Stimulated activated CD4-positive, alpha-beta T cell treated with anti-CD3 and anti-CD28 coated beads, Interleukin-2, amount 100 ng/mL, for 4 hours (primary cell): ENCODE results near the gene VPS26C.
A peak's percentile ranks its signal among the peaks of the same experiment; 100 is the strongest.
"Not testable (repeated sequence)": the region's sequence is repeated elsewhere in the genome, so short reads cannot be mapped to it uniquely, and the experiment has no call there.

Experiments
- DNase-seq: peaks from one replicate; pipeline ENCODE4 v3.0.0-alpha.2; 2020; ENCODE audit warnings: low read depth

The VPS26C gene

DNA sequence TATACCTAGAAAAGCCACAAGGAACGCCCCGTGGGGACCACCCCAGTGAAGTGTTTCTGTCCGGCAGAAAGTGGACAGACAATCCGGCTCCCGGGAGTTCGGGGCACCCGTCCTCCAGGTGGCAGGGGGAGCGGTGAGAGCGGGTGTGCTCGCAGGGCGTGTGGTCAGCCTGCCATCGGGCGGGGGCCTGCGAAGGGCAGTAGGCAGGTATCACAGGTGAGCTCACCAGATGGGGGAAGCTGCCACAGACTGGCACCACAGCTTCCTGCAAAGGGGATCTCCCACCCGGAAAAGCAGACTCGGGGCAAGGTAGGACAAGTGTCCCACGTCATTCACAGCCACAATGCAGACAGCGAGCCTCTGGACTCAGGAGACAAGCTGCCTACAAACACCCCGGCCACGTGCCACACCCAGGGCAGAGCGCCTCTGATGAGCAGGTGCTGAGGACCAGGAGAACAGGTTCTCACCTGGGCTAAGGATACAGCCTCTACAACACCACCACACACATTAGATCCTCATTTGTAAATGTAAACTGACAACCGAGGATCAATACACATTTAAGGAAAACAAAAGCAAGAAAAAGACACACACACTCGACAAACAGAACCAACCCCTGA is 36.4 kb downstream of the VPS26C start:
- DNase-seq, result no peak

- DNase-seq, result no peak
These were observed 39.1 kb downstream of the VPS26C start for GRCh38 chr21:37228003-37228400.

DNA sequence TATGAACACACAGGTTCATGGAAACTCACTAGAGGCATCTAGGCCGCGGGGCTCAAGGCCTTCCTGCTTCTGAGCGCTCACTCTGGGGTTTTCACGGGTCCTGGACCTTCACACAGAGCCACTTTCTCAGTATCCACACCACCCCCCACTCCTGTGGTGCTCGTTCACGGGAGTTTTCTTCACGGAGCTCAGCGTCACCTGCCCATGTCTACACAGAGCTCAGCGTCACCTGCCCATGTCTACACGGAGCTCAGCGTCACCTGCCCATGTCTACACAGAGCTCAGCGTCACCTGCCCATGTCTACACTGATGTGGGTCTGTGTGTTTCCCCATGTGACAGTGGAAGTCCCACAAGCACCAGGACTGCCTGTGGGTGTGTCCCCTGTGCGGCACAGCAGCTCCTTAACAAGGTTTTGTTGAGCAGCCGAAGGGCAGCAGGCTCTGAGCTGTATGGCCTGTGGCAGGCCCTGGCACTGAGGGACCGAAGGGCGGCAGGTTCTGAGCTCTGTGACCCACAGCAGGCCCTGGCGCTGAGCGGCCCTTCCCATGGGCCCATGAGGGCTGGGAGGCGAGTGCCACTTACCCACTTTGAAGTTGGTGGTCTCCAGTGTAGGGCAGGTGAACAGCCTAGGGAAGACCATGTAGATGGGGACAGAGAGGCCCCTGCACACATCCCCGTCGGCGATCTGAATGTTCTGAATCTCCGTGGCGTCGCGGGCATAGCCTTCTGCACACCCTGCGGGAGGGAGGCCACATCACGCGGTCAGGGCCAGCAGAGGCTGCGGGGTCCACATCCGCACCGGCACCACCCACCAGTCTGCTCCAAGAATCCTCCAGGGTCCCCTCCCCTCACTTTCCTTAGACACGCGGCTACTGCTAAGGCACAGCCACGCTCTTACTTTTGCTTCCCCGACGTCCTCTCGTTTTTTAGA is 39.8 kb downstream of the VPS26C start:
- no peak for DNase-seq

- DNase-seq, result no peak
These were observed 40.9 kb downstream of the VPS26C start for GRCh38 chr21:37226041-37226920.

DNA sequence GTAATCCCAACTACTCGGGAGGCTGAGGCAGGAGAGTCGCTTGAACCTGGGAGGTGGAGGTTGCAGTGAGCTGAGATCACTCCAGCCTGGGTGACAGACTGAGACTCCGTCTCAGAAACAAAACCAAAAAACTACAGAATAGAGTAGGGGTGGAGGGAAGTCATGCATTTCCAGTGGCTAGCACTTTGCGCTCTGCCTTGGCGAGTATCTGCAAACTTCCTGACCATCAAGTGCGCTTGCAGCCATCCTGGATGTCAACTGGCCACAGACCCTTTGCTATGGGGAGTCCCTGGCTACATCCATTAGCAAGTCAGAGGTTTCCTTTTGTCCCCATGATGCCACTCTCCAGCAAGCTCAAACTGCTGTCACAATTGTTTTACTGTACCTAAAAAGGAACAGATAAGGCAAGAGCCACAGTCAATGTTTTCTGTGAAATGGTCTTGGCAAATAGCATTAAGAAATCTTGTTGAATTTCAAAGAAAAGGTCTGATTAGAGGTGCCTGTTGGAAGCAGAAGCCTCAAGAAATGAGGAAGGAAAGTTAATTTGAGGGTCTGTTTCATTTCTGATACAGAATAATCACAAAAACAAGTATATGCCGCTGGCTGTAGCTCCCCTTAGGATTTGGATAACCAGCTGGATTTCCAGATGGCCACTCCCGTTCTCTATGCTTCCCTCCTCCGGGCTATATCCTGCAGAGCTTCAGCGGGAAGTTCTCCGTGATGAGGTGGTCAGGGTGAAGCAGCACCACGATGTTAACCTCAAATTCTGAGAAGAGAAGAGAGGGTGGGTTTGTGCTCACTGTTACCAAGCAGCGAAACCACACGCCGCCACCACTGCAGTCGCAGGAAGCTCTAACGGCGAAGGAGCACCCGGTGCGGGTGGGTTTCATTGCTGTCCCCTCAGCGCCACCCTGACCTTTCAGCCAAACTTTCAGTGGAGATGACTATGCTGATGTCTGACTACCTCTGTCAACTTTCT is 42.0 kb downstream of the VPS26C start:
- no peak for DNase-seq

DNA sequence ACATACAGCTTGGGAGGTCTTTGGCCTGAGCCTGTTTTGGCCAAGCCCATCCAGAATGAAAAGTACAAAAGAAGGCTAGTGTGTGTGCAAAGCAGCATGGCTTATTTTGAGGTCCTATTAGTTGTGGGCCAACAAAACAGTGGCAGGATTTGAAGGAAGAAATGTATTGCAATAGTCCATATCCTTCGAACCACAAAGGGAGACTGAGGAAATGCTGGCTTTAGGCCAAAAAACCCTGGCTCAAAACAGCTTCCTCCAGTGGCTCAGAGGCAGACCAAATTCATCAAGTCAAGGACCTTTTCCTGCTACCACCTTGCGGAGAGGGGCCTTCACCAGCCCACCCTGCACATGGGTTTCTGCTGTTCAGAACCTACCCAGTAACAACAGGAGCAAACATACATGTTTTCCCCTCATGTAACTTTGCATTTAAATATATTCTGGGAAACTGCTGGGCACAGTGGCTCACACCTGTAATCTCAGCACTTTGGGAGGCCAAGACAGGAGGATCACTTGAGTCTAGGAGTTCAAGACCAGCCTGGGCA is 43.3 kb downstream of the VPS26C start:
- no peak for DNase-seq

DNA sequence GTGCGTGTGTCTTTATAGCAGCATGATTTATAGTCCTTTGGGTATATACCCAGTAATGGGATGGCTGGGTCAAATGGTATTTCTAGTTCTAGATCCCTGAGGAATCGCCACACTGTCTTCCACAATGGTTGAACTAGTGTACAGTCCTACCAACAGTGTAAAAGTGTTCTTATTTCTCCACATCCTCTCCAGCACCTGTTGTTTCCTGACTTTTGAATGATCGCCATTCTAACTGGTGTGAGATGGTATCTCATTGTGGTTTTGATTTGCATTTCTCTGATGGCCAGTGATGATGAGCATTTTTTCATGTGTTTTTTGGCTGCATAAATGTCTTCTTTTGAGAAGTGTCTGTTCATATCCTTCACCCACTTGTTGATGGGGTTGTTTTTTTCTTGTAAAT is 44.9 kb downstream of the VPS26C start:
- DNase-seq, result not testable (repeated sequence)

- DNase-seq, result peak; percentile 95
These were observed 46.0 kb downstream of the VPS26C start for GRCh38 chr21:37220981-37221664.

DNA sequence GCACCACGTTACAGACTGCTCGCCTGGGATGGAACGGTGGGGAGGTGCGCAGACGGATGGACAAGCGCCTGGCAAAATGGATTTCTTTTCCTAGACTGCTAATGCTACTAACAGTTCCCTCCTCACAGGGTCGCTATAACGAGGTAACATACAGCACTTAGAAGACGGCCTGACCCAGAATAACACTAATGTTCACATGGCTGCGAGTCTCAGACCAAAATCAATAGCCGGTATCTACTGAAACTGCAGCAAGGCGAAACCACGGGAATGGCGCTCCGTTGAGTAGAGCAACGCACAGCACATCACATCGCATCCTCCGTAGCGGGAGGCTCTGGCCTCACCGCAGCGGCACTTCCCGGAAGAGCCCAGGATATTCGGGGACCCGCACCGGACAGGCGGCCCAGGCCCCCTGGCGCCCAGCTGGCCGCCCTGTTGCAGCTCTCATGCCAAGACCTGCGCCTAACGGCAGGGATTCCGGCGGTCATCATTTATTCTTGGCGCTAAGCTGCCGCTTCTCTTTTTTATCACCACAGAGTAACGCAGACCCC is 46.6 kb downstream of the VPS26C start:
- no peak for DNase-seq

GRCh38 chr21:37219761-37220432 is 47.2 kb downstream of the VPS26C start:
- no peak for DNase-seq

GRCh38 chr21:37214952-37215351 is 52.2 kb downstream of the VPS26C start:
- no peak for DNase-seq

GRCh38 chr21:37210799-37211198 is 56.3 kb downstream of the VPS26C start:
- no peak for DNase-seq

DNA sequence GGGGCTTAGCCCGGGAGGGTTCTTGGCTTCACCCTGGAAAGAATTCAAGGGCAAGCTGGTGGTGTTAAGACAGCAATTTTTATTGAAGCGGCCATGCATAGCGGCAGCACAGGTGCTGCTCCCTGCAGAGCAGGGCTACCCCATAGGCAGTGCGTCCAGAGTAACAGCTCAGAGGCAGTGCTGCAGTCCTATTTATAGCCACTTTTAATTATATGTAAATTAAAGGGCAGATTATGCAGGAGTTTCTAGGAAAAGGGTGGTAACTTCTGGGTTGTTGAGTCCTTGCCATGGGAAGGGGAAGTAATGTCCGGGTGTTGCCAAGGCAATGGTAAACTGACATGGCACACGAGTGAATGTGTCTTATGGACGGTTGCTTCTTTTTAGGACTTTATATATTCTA is 57.0 kb downstream of the VPS26C start:
- no peak for DNase-seq

GRCh38 chr21:37208741-37209225 is 58.4 kb downstream of the VPS26C start:
- no peak for DNase-seq

- DNase-seq, result no peak
These were observed 58.9 kb downstream of the VPS26C start for GRCh38 chr21:37208056-37208721.

DNA sequence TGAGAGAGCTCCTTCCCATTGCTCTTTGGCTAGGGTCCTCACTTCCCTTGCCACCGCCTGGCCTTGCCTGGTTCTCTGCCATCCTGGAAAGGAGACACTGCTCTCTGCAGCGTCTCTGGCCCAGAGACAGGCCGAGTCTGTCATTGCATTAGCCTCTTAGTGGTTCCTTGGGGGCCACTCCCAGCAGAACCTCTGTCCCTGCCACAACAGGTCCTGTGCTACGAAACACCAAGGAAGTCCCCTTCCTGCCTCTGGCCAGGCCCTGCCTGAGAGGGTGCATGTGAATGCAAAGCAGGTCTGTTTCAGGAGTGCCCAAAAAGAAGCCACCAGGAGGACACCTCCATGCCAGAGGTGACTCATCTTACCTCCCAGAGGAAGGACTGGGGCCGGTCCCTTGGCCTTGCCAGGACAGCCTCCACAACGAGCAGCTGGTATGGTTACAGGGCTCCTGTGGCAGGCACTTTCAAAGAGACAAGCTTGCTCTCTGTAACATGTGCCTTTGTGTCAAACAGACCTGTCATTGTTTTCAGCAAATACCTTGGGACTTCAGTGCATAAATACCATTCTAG is 59.6 kb downstream of the VPS26C start:
- no peak for DNase-seq

DNA sequence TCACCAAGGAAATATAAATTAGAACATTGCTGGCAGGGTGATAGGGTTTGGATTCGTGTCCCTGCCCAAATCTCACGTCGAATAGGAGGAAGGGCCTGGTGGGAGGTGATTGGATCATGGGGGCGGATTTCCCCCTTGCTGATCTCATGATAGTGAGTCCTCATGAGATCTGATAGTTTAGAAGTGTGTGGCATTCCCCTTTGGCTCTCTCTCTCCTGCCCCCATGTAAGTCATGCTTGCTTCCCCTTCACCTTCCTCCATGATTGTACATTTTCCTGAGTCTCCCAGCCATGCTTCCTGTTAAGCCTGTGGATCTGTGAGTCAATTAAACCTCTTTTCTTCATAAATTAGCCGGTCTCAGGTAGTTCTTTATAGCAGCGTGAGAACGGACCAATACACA is 60.6 kb downstream of the VPS26C start:
- no peak for DNase-seq

GRCh38 chr21:37204580-37204979 is 62.6 kb downstream of the VPS26C start:
- no peak for DNase-seq
